ENCODE measurements around the gene KLK3. TPM values are rescaled to one million over a fixed set of nuclear protein-coding genes. Genes with fewer than 3 reads are reported as not detected.
"Not testable (repeated sequence)": the region's sequence is repeated elsewhere in the genome, so short reads cannot be mapped to it uniquely, and the experiment has no call there.

KLK3 gene
- total RNA-seq = not detected

- DNase-seq (no peak), ATAC-seq (no peak)
- CTCF ChIA-PET = interaction anchor here (1.2 kb wide), 1 partner anchor 19 kb away, joined by 3 read pairs; no protein-coding TSS in a partner anchor
- Mint-ChIP-seq H3K9me3 (no peaks in the 10 kb centered on the region), H3K4me3 (no peak within 1 kb of the TSS), H3K27me3 (peaks cover 40% of the 10 kb centered on the region), H3K36me3 (ENCODE audit: low read depth) (no peaks in the 10 kb centered on the region), H3K27ac (no peak within 1 kb of the TSS), H3K4me1 (ENCODE audit: low read depth) (no peaks in the 10 kb centered on the region)
- intact Hi-C loops (cut with micrococcal nuclease) = no loop called here
- TF ChIP-seq CTCF (IDR thresholded peaks at IDR 0.05) = no peak
- POLR2A ChIA-PET = no interaction called here
Measured at GRCh38 chr19:50854636-50855410, at the start of gene KLK3. Gene KLK3, plus strand, starts transcription at chr19:50854915. Its CDS starts 41 bp downstream, at chr19:50854956.

- intact Hi-C loops (cut with micrococcal nuclease) = loop anchor here (10.0 kb wide), 1 partner anchor 116 kb away; no protein-coding TSS in a partner anchor
- peaks cover 7% of the 10 kb centered on the region for H3K36me3 Mint-ChIP-seq (ENCODE audit: low read depth)
- ATAC-seq (no peak), DNase-seq (no peak)
- H3K4me1 Mint-ChIP-seq (ENCODE audit: low read depth) = peaks cover 8% of the 10 kb centered on the region
- H3K27ac Mint-ChIP-seq = no peak overlapping the region
- H3K9me3 Mint-ChIP-seq = no peaks in the 10 kb centered on the region
- POLR2A ChIA-PET = interaction anchor here (3.1 kb wide), 1 partner anchor 13 kb away, joined by 24 read pairs; no protein-coding TSS in a partner anchor
- no peak overlapping the region for H3K4me3 Mint-ChIP-seq
- CTCF ChIA-PET = no interaction called here
- no peak for TF ChIP-seq CTCF (IDR thresholded peaks at IDR 0.05)
- peaks cover 8% of the 10 kb centered on the region for H3K27me3 Mint-ChIP-seq
Measured at GRCh38 chr19:50808856-50809255, 45.9 kb upstream of the KLK3 start.

GRCh38 chr19:50811622-50812238 is 43.0 kb upstream of the KLK3 start:
- peaks cover 28% of the 10 kb centered on the region for H3K27me3 Mint-ChIP-seq
- H3K36me3 Mint-ChIP-seq (ENCODE audit: low read depth); intact Hi-C loops (cut with micrococcal nuclease); H3K9me3 Mint-ChIP-seq; H3K4me1 Mint-ChIP-seq (ENCODE audit: low read depth); H3K4me3 Mint-ChIP-seq; DNase-seq; H3K27ac Mint-ChIP-seq; ATAC-seq: not testable (repeated sequence)
- ChIA-PET CTCF (interaction anchor here (0.8 kb wide), 1 partner anchor 8 kb away, joined by 3 read pairs; no protein-coding TSS in a partner anchor), POLR2A (interaction anchor here (4.6 kb wide), 1 partner anchor 8 kb away, joined by 22 read pairs; no protein-coding TSS in a partner anchor)

GRCh38 chr19:50812474-50812873 is 42.2 kb upstream of the KLK3 start:
- intact Hi-C loops (cut with micrococcal nuclease) = no loop called here
- no peak for ATAC-seq

More at GRCh38 chr19:50812474-50812873, 42.2 kb upstream of the KLK3 start:
- Mint-ChIP-seq H3K9me3 (no peaks in the 10 kb centered on the region), H3K4me3 (no peak overlapping the region), H3K4me1 (ENCODE audit: low read depth) (peaks cover 12% of the 10 kb centered on the region), H3K27ac (no peak overlapping the region), H3K36me3 (ENCODE audit: low read depth) (peaks cover 3% of the 10 kb centered on the region), H3K27me3 (peaks cover 33% of the 10 kb centered on the region)
- TF ChIP-seq CTCF (IDR thresholded peaks at IDR 0.05) = no peak
- CTCF ChIA-PET = no interaction called here
- POLR2A ChIA-PET = interaction anchor here (4.6 kb wide), 1 partner anchor 9 kb away, joined by 22 read pairs; no protein-coding TSS in a partner anchor
- no peak for DNase-seq
